ENCODE results near the gene NOSIP.

NOSIP gene

GRCh38 chr19:49552749-49553148 is 27.6 kb downstream of the NOSIP start:
- DNase-seq (ENCODE audit: low read depth in 2 of 3, low spot score in 2 of 3) = no peak

GRCh38 chr19:49551531-49551930 is 28.8 kb downstream of the NOSIP start:
- no peak for DNase-seq (ENCODE audit: low read depth in 2 of 3, low spot score in 2 of 3)

- DNase-seq (ENCODE audit: low read depth in 2 of 3, low spot score in 2 of 3) = no peak
Measured at GRCh38 chr19:49549045-49549444, 31.3 kb downstream of the NOSIP start.

- no peak for DNase-seq (ENCODE audit: low read depth in 2 of 3, low spot score in 2 of 3)
Measured at GRCh38 chr19:49546825-49547565, 33.4 kb downstream of the NOSIP start.

- DNase-seq (ENCODE audit: low read depth in 2 of 3, low spot score in 2 of 3) = no peak
Measured at GRCh38 chr19:49544154-49544553, 36.2 kb downstream of the NOSIP start.

- DNase-seq (ENCODE audit: low read depth in 2 of 3, low spot score in 2 of 3) = no peak
Measured at GRCh38 chr19:49543032-49543431, 37.3 kb downstream of the NOSIP start.

GRCh38 chr19:49542446-49542845 is 37.9 kb downstream of the NOSIP start:
- DNase-seq (ENCODE audit: low read depth in 2 of 3, low spot score in 2 of 3) = no peak

- no peak for DNase-seq (ENCODE audit: low read depth in 2 of 3, low spot score in 2 of 3)
Measured at GRCh38 chr19:49541914-49542313, 38.4 kb downstream of the NOSIP start.

GRCh38 chr19:49539192-49539952 is 41.0 kb downstream of the NOSIP start:
- DNase-seq (ENCODE audit: low read depth in 2 of 3, low spot score in 2 of 3) = no peak

GRCh38 chr19:49538643-49539042 is 41.7 kb downstream of the NOSIP start:
- no peak for DNase-seq (ENCODE audit: low read depth in 2 of 3, low spot score in 2 of 3)

- no peak for DNase-seq (ENCODE audit: low read depth in 2 of 3, low spot score in 2 of 3)
Measured at GRCh38 chr19:49536921-49537462, 43.4 kb downstream of the NOSIP start.

GRCh38 chr19:49534632-49535385 is 45.5 kb downstream of the NOSIP start:
- DNase-seq (ENCODE audit: low read depth in 2 of 3, low spot score in 2 of 3) = no peak

- DNase-seq (ENCODE audit: low read depth in 2 of 3, low spot score in 2 of 3) = peak in 2 of 3 experiments; percentile 56 to 91
Measured at GRCh38 chr19:49533551-49534488, 46.5 kb downstream of the NOSIP start.

- DNase-seq (ENCODE audit: low read depth in 2 of 3, low spot score in 2 of 3) = no peak
Measured at GRCh38 chr19:49530708-49531107, 49.6 kb downstream of the NOSIP start.

GRCh38 chr19:49528211-49528771 is 52.1 kb downstream of the NOSIP start:
- DNase-seq (ENCODE audit: low read depth in 2 of 3, low spot score in 2 of 3) = no peak

GRCh38 chr19:49524812-49525455 is 55.4 kb downstream of the NOSIP start:
- no peak for DNase-seq (ENCODE audit: low read depth in 2 of 3, low spot score in 2 of 3)

GRCh38 chr19:49520705-49521319 is 59.5 kb downstream of the NOSIP start:
- DNase-seq (ENCODE audit: low read depth in 2 of 3, low spot score in 2 of 3) = no peak

GRCh38 chr19:49518033-49518432 is 62.3 kb downstream of the NOSIP start:
- DNase-seq (ENCODE audit: low read depth in 2 of 3, low spot score in 2 of 3) = no peak

- no peak for DNase-seq (ENCODE audit: low read depth in 2 of 3, low spot score in 2 of 3)
Measured at GRCh38 chr19:49515767-49516166, 64.6 kb downstream of the NOSIP start.
